SK-N-SH (cell line): ENCODE results near the gene CHML. TPM values are rescaled to one million over a fixed set of nuclear protein-coding genes. Genes with fewer than 3 reads are reported as not detected.

ENCODE experiments used
- CTCF ChIA-PET: fragments of 300-600, 350-600 bp; formaldehyde crosslinking; extraction: SDS; loops from one replicate; lab custom pipeline; 2021; lab: Yijun Ruan, JAX
- POLR2A ChIA-PET: fragments of 350-600 bp; sonication (Branson Sonifier 250); formaldehyde crosslinking; extraction: SDS; loops from one replicate; lab custom pipeline; 2020; ENCODE audit warnings: antibody characterized with exemption, inconsistent platforms; lab: Yijun Ruan, JAX
- DNase-seq: peaks from one replicate; pipeline ENCODE4 v3.0.0; 2012
- H2AFZ ChIP-seq: fragments of 200-600 bp; sonication (generic); 2 replicates; pipeline ENCODE4 v1.8.1; 2016; ENCODE audit warnings: antibody characterized with exemption, mild to moderate bottlenecking, low read depth
- H3F3A ChIP-seq: fragments of 200-600 bp; sonication (generic); replicated peaks from 2 replicates; pipeline ENCODE3; 2016; ENCODE audit warnings: antibody characterized with exemption, mild to moderate bottlenecking; ENCODE audit not compliant: insufficient read depth
- H3K27ac ChIP-seq, 2 experiments: fragments of 200-500 bp in 1 of 2; fragments of 200-600 bp in 1 of 2; sonication (Bioruptor generic) in 1 of 2; sonication (generic), shearing (Covaris generic) in 1 of 2; 2 replicates each; pipeline versions ENCODE4 v1.5.1 to v1.6.1; 2014 to 2016; ENCODE audit warnings: low read depth in 2 of 2, inconsistent platforms in 1 of 2, low read length in 1 of 2, mild to moderate bottlenecking in 1 of 2, mixed read lengths in 1 of 2
- H3K27me3 ChIP-seq: fragments of 200-600 bp; sonication (generic), shearing (Covaris generic); 2 replicates; pipeline ENCODE4 v1.6.1; 2016; ENCODE audit warnings: mixed run types; ENCODE audit not compliant: insufficient read depth
- H3K36me3 ChIP-seq, 2 experiments: fragments of 200-500 bp in 1 of 2; fragments of 200-600 bp in 1 of 2; sonication (Bioruptor generic) in 1 of 2; sonication (generic) in 1 of 2; replicated peaks in 1 of 2; 2 replicates each; pipeline versions ENCODE3 to v1.5.1; 2014 to 2016; ENCODE audit warnings: low read length in 1 of 2, mild to moderate bottlenecking in 1 of 2; ENCODE audit not compliant: insufficient read depth in 2 of 2, control insufficient read depth in 1 of 2
- H3K4me1 ChIP-seq, 2 experiments: fragments of 200-500 bp in 1 of 2; fragments of 200-600 bp in 1 of 2; sonication (Bioruptor generic) in 1 of 2; sonication (generic), shearing (Covaris generic) in 1 of 2; 2 replicates each; pipeline versions ENCODE4 v1.5.1 to v1.6.1; 2014 to 2016; ENCODE audit warnings: low read depth in 1 of 2, low read length in 1 of 2, mixed run types in 1 of 2; ENCODE audit not compliant: insufficient read depth in 2 of 2, control insufficient read depth in 1 of 2
- H3K4me2 ChIP-seq: fragments of 200-600 bp; sonication (generic), shearing (Covaris generic); 2 replicates; pipeline ENCODE4 v1.6.1; 2017; ENCODE audit warnings: mixed run types
- H3K4me3 ChIP-seq, 2 experiments: fragments of 200-500 bp in 1 of 2; fragments of 200-600 bp in 1 of 2; sonication (Bioruptor generic) in 1 of 2; sonication (generic), shearing (Covaris generic) in 1 of 2; 2 replicates each; pipeline versions ENCODE4 v1.5.1 to v1.8.1; 2014 to 2016; ENCODE audit warnings: low read depth in 2 of 2, inconsistent platforms in 1 of 2, low read length in 1 of 2, mild to moderate bottlenecking in 1 of 2, mixed read lengths in 1 of 2, moderate library complexity in 1 of 2
- H3K79me2 ChIP-seq: fragments of 200-600 bp; sonication (generic); 2 replicates; pipeline ENCODE4 v1.8.1; 2017; ENCODE audit warnings: mild to moderate bottlenecking; ENCODE audit not compliant: insufficient read depth
- H3K9ac ChIP-seq: fragments of 200-600 bp; sonication (generic); 2 replicates; pipeline ENCODE4 v1.6.1; 2017; ENCODE audit warnings: mixed run types
- H3K9me2 ChIP-seq: fragments of 200-600 bp; sonication (generic); 2 replicates; pipeline ENCODE4 v1.6.1; 2017; ENCODE audit warnings: mixed run types
- H3K9me3 ChIP-seq: fragments of 200-600 bp; sonication (generic); 2 replicates; pipeline ENCODE4 v1.6.1; 2017; ENCODE audit warnings: mixed run types, mild to moderate bottlenecking, moderate library complexity
- H4K20me1 ChIP-seq: fragments of 200-600 bp; sonication (generic); 2 replicates; pipeline ENCODE4 v1.6.1; 2017; ENCODE audit warnings: mild to moderate bottlenecking, mixed run types; ENCODE audit not compliant: insufficient read depth
- CHD2 ChIP-seq: fragments of 150-350 bp; IDR thresholded peaks from 2 replicates; pipeline ENCODE4 v1.6.1; 2018; ENCODE audit warnings: low read length; ENCODE audit not compliant: partially characterized antibody
- CTCF ChIP-seq: fragments of 200-600 bp; sonication (generic); IDR thresholded peaks from 2 replicates; pipeline ENCODE4 v1.6.1; 2017; ENCODE audit warnings: antibody characterized with exemption, mild to moderate bottlenecking, moderate library complexity
- ELF1 ChIP-seq: IDR thresholded peaks from 2 replicates; pipeline ENCODE4 v1.4.0; 2012
- FOSL2 ChIP-seq: IDR thresholded peaks from 2 replicates; pipeline ENCODE4 v1.4.0; 2012; ENCODE audit warnings: low read depth, mild to moderate bottlenecking, moderate library complexity, borderline replicate concordance
- FOXM1 ChIP-seq: IDR thresholded peaks from 2 replicates; pipeline ENCODE4 v1.4.0; 2012; ENCODE audit warnings: low read depth, mild to moderate bottlenecking
- GABPA ChIP-seq: IDR thresholded peaks from 2 replicates; pipeline ENCODE4 v1.4.0; 2012; ENCODE audit warnings: low read depth, mild to moderate bottlenecking
- JUND ChIP-seq: IDR thresholded peaks from 2 replicates; pipeline ENCODE4 v1.4.0; 2012
- NFIC ChIP-seq: IDR thresholded peaks from 2 replicates; pipeline ENCODE4 v1.4.0; 2012; ENCODE audit warnings: borderline replicate concordance
- PBX3 ChIP-seq: IDR thresholded peaks from 2 replicates; pipeline ENCODE4; 2012
- RAD21 ChIP-seq: IDR thresholded peaks from 2 replicates; pipeline ENCODE4 v1.6.1; 2012; ENCODE audit warnings: mild to moderate bottlenecking, low read length
- RCOR1 ChIP-seq: fragments of 150-350 bp; IDR thresholded peaks from 2 replicates; pipeline ENCODE4 v1.6.1; 2017; ENCODE audit warnings: antibody characterized with exemption, low read length
- REST ChIP-seq: IDR thresholded peaks from 2 replicates; pipeline ENCODE4 v1.6.1; 2012; ENCODE audit warnings: mild to moderate bottlenecking, low read depth, low read length, moderate library complexity
- RFX5 ChIP-seq: IDR thresholded peaks from 2 replicates; pipeline ENCODE4 v1.6.1; 2012; ENCODE audit warnings: mild to moderate bottlenecking, improper control_type of control experiment, low read length
- TCF12 ChIP-seq: IDR thresholded peaks from 2 replicates; pipeline ENCODE4 v1.4.0; 2012
- TEAD4 ChIP-seq: IDR thresholded peaks from 2 replicates; pipeline ENCODE4 v1.4.0; 2012; ENCODE audit warnings: mild to moderate bottlenecking, borderline replicate concordance; ENCODE audit not compliant: insufficient read depth
- USF2 ChIP-seq: fragments of 150-350 bp; IDR thresholded peaks from 2 replicates; pipeline ENCODE4 v1.6.1; 2017; ENCODE audit warnings: antibody characterized with exemption, low read length, low read depth, borderline replicate concordance
- ZBTB33 ChIP-seq: IDR thresholded peaks from 2 replicates; pipeline ENCODE4 v1.4.0; 2012; ENCODE audit warnings: low read depth, borderline replicate concordance
- WGBS: methylation state at CpG from one replicate; pipeline ENCODE4 v1.1.6; 2017; ENCODE audit warnings: low lambda C conversion rate; 5-methylcytosine and 5-hydroxymethylcytosine counted together
- polyA plus RNA-seq, 3 experiments: library from polyadenylated mRNA; depleted of rRNA; stranded (reverse); fragments of >200 nt; gene quantifications; 2 replicates each; pipeline ENCODE4 v1.2.3, GENCODE V29; 2012

The CHML gene
- polyA plus RNA-seq, 1 of the 3 experiments (the other 2 are of a cell fraction) = 3.0 TPM

GRCh38 chr1:241679961-241680360 lies 39.8 kb upstream of the CHML start:
- TF ChIP-seq CTCF (no peak), JUND (no peak), RFX5 (no peak), FOSL2 (no peak), RAD21 (no peak), ZBTB33 (no peak), REST (no peak), PBX3 (no peak), NFIC (no peak), ELF1 (no peak), RCOR1 (no peak), USF2 (no peak), GABPA (no peak), TCF12 (no peak), CHD2 (no peak), FOXM1 (no peak), TEAD4 (no peak)
- WGBS = 62% methylated on average over 3 of the region's 3 CpGs
- Histone ChIP-seq H3K27me3 (no peaks in the 10 kb centered on the region), H3F3A (no peaks in the 10 kb centered on the region), H3K9me3 (no peaks in the 10 kb centered on the region), H3K9ac (no peak overlapping the region), H3K36me3 (no peaks in the 10 kb centered on the region), H3K4me2 (no peak overlapping the region), H3K27ac (no peak overlapping the region), H3K4me1 (peaks cover 0 to 2% of the 10 kb centered on the region in 2 experiments; a peak in 1 of 4 replicates), H4K20me1 (no peaks in the 10 kb centered on the region), H2AFZ (no peak overlapping the region), H3K4me3 (no peak overlapping the region), H3K79me2 (no peaks in the 10 kb centered on the region), H3K9me2 (no peaks in the 10 kb centered on the region)
- no peak for DNase-seq
- POLR2A ChIA-PET = no interaction called here
- CTCF ChIA-PET = interaction anchor here (1.7 kb wide), 1 partner anchor 155 kb away, joined by 5 read pairs; no protein-coding TSS in a partner anchor
